ENCODE measurements around the gene DIS3L2.

Gene DIS3L2

DNA sequence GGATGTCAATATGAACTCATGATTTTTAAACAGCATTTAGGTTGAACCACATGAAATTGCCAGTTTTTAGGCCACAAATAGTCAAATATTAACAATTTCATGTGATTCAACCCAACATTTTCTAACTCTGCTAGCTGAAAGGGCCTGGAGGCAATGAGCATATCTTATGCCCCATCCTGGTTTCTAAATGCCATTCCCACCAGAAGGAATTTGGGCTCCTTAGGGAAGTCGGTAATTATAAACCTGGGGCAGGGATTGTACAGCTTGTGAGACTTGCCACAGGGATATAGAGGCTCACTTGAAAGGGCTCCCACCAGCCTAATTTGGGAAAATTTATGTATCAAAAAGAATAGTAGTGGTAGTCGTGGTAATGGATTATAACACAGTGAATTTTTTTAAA lies 238.7 kb downstream of the DIS3L2 start:
- no peak overlapping the region for H3K4me2 ChIP-seq (ENCODE audit: low read length)
- no peaks in the 10 kb centered on the region for H3F3A ChIP-seq (ENCODE audit: insufficient read depth, low read length)
- no peaks in the 10 kb centered on the region for H3K9me2 ChIP-seq (ENCODE audit: low read depth, low read length)
- no peaks in the 10 kb centered on the region for H3K27me3 ChIP-seq (ENCODE audit: insufficient read depth, low read length)
- H3K36me3 ChIP-seq (ENCODE audit: insufficient read depth, low read length), result no peaks in the 10 kb centered on the region
- H3K9ac ChIP-seq (ENCODE audit: low read length), result no peak overlapping the region
- no peaks in the 10 kb centered on the region for H3K4me1 ChIP-seq (ENCODE audit: insufficient read depth, low read length, severe bottlenecking)
- no peak overlapping the region for H3K4me3 ChIP-seq (ENCODE audit: low read depth, low read length, poor library complexity, severe bottlenecking)
- H4K20me1 ChIP-seq (ENCODE audit: insufficient read depth, low read length), result no peaks in the 10 kb centered on the region
- no peak overlapping the region for H2AFZ ChIP-seq (ENCODE audit: low read length)
- H3K79me2 ChIP-seq (ENCODE audit: insufficient read depth, low read length), result no peaks in the 10 kb centered on the region
- no peak for TF ChIP-seq CTCF (IDR thresholded peaks at IDR 0.05; ENCODE audit: low read length)
- no peak for TF ChIP-seq EZH2 (IDR thresholded peaks at IDR 0.05; ENCODE audit: borderline replicate concordance, low read length)
- H3K27ac ChIP-seq (ENCODE audit: low read depth, low read length, poor library complexity, severe bottlenecking), result no peak overlapping the region
- H3K9me3 ChIP-seq (ENCODE audit: low read length), result no peaks in the 10 kb centered on the region

- Histone ChIP-seq H4K20me1 (ENCODE audit: insufficient read depth, low read length) (no peaks in the 10 kb centered on the region), H3K27me3 (ENCODE audit: insufficient read depth, low read length) (no peaks in the 10 kb centered on the region), H3K27ac (ENCODE audit: low read depth, low read length, poor library complexity, severe bottlenecking) (no peak overlapping the region), H2AFZ (ENCODE audit: low read length) (no peak overlapping the region), H3K9me2 (ENCODE audit: low read depth, low read length) (no peaks in the 10 kb centered on the region), H3K9me3 (ENCODE audit: low read length) (no peaks in the 10 kb centered on the region), H3K79me2 (ENCODE audit: insufficient read depth, low read length) (no peaks in the 10 kb centered on the region), H3K4me2 (ENCODE audit: low read length) (no peak overlapping the region), H3K4me3 (ENCODE audit: low read depth, low read length, poor library complexity, severe bottlenecking) (no peak overlapping the region), H3K9ac (ENCODE audit: low read length) (no peak overlapping the region), H3K4me1 (ENCODE audit: insufficient read depth, low read length, severe bottlenecking) (no peaks in the 10 kb centered on the region), H3K36me3 (ENCODE audit: insufficient read depth, low read length) (no peaks in the 10 kb centered on the region), H3F3A (ENCODE audit: insufficient read depth, low read length) (no peaks in the 10 kb centered on the region)
- TF ChIP-seq CTCF (IDR thresholded peaks at IDR 0.05; ENCODE audit: low read length), result no peak
- no peak for TF ChIP-seq EZH2 (IDR thresholded peaks at IDR 0.05; ENCODE audit: borderline replicate concordance, low read length)
Measured at GRCh38 chr2:232203166-232203891, 241.8 kb downstream of the DIS3L2 start.

DNA sequence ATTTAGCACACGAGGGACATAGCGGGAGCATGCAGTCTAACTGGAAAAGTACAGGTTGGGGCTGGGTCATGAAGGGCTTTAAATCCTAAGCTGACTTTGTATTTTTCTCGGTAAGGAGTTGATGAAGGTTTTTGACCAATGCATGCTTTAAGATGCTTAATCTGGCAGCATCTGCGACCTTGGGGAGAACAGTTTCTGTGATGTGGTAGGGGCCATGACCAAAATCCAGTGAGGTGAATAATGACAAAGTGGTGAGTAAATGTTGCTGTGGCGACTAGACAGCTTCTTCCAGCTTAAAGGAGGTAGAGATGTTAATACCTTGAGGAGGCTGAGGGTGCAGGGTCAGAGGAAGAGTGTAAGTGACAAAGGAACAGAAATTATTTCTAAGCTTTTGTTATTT lies 242.4 kb downstream of the DIS3L2 start:
- Histone ChIP-seq H3K4me1 (ENCODE audit: insufficient read depth, low read length, severe bottlenecking) (no peaks in the 10 kb centered on the region), H3K4me2 (ENCODE audit: low read length) (no peak overlapping the region), H3K27me3 (ENCODE audit: insufficient read depth, low read length) (no peaks in the 10 kb centered on the region), H3F3A (ENCODE audit: insufficient read depth, low read length) (no peaks in the 10 kb centered on the region), H3K9me2 (ENCODE audit: low read depth, low read length) (no peaks in the 10 kb centered on the region), H3K4me3 (ENCODE audit: low read depth, low read length, poor library complexity, severe bottlenecking) (no peak overlapping the region), H3K27ac (ENCODE audit: low read depth, low read length, poor library complexity, severe bottlenecking) (no peak overlapping the region), H3K9ac (ENCODE audit: low read length) (no peak overlapping the region), H3K79me2 (ENCODE audit: insufficient read depth, low read length) (no peaks in the 10 kb centered on the region), H3K9me3 (ENCODE audit: low read length) (no peaks in the 10 kb centered on the region), H2AFZ (ENCODE audit: low read length) (no peak overlapping the region), H3K36me3 (ENCODE audit: insufficient read depth, low read length) (no peaks in the 10 kb centered on the region), H4K20me1 (ENCODE audit: insufficient read depth, low read length) (no peaks in the 10 kb centered on the region)
- TF ChIP-seq EZH2 (IDR thresholded peaks at IDR 0.05; ENCODE audit: borderline replicate concordance, low read length), result no peak
- no peak for TF ChIP-seq CTCF (IDR thresholded peaks at IDR 0.05; ENCODE audit: low read length)

Data from OCI-LY1 (cell line).